Activated CD8-positive, alpha-beta memory T cell treated with anti-CD3 and anti-CD28 coated beads, Interleukin-2, amount 50 U/mL, for 48 hours (primary cell): ENCODE results near the gene CPXM2.

Source experiments
- DNase-seq: peaks from one replicate; pipeline ENCODE4 v3.0.0-alpha.2; 2020

Gene CPXM2

GRCh38 chr10:123868038-123869019 lies 23.3 kb downstream of the CPXM2 start:
- no peak for DNase-seq

- no peak for DNase-seq
These were observed 25.7 kb downstream of the CPXM2 start for GRCh38 chr10:123865880-123866279.

GRCh38 chr10:123865350-123865749 lies 26.3 kb downstream of the CPXM2 start:
- no peak for DNase-seq

GRCh38 chr10:123864923-123865322 lies 26.7 kb downstream of the CPXM2 start:
- DNase-seq: no peak

- no peak for DNase-seq
These were observed 27.7 kb downstream of the CPXM2 start for GRCh38 chr10:123863721-123864482.

- DNase-seq: no peak
These were observed 28.4 kb downstream of the CPXM2 start for GRCh38 chr10:123863183-123863575.

- no peak for DNase-seq
These were observed 29.0 kb downstream of the CPXM2 start for GRCh38 chr10:123862421-123863182.

GRCh38 chr10:123860856-123861255 lies 30.8 kb downstream of the CPXM2 start:
- no peak for DNase-seq

GRCh38 chr10:123860209-123860608 lies 31.4 kb downstream of the CPXM2 start:
- DNase-seq: no peak

- DNase-seq: no peak
These were observed 32.0 kb downstream of the CPXM2 start for GRCh38 chr10:123859653-123860050.

GRCh38 chr10:123858907-123859652 lies 32.5 kb downstream of the CPXM2 start:
- no peak for DNase-seq

GRCh38 chr10:123858077-123858681 lies 33.4 kb downstream of the CPXM2 start:
- DNase-seq: no peak

- DNase-seq: no peak
These were observed 34.0 kb downstream of the CPXM2 start for GRCh38 chr10:123857616-123858015.

- DNase-seq: no peak
These were observed 36.5 kb downstream of the CPXM2 start for GRCh38 chr10:123855008-123855684.

GRCh38 chr10:123854498-123854897 lies 37.1 kb downstream of the CPXM2 start:
- DNase-seq: no peak

GRCh38 chr10:123854003-123854402 lies 37.6 kb downstream of the CPXM2 start:
- no peak for DNase-seq

GRCh38 chr10:123852411-123852951 lies 39.1 kb downstream of the CPXM2 start:
- DNase-seq: no peak

GRCh38 chr10:123848564-123849457 lies 42.8 kb downstream of the CPXM2 start:
- DNase-seq: no peak

- DNase-seq: no peak
These were observed 43.7 kb downstream of the CPXM2 start for GRCh38 chr10:123847686-123848432.
